ELR (cell line): ENCODE results near the gene RAB27B.

Source experiments
- DNase-seq: peaks from one replicate; pipeline ENCODE4 v3.0.0-alpha.2; 2015; ENCODE audit warnings: low read depth

RAB27B gene

DNA sequence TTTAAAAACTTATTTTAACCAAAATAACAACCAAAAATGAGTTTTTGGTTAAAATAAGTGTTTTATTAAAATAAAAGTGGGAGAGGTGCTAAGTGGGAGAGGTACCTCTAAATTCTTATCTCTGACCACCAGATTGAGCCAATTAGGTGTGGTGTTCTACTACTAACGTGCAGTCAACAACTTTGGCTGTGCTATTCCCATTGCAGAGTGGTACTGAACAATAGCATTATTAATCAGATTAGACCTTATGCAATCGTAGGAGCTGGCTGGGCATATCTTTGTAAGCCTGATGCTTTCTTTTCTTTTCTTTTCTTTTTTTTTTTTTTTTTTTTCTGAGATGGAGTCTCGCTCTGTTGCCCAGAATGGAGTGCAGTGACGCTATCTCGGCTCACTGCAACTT is 38.9 kb downstream of the RAB27B start:
- DNase-seq, result no peak

DNA sequence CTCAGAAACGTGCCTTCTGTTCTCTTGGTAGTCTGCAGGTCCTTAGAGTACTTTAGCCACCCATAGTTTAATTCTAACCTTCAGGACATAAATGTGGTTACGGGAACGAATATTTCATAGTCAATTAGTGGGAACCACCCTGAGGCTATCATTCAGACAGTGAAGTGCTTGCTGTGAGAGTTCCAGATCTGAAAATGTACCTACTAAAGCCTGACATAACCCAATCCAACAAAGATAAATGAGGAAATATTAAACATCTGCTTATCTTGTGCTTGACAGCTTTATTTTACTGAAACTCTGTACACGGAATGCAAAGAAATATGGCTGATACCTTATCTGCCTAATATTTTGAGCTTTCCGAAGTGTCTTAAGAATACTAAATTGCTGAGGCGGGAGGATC is 43.0 kb downstream of the RAB27B start:
- DNase-seq, result no peak

DNA sequence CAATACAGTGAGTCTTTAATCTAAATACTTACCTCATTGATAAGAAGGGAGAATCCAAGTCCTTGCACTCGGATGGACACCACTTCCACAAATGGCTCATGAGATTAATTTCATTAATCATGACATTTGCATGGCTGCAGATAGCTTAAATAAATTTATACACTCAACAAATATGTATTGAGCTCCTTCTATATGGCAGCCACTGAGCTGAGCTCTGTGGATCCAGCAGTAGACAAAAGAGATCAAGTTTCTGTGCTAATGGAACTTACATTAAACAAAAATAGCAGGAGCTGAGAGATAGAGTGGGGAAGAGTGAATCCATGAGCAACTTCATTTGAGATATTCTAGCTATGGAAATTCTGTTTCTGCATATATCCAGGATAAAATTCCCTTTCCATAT is 44.4 kb downstream of the RAB27B start:
- DNase-seq, result no peak

DNA sequence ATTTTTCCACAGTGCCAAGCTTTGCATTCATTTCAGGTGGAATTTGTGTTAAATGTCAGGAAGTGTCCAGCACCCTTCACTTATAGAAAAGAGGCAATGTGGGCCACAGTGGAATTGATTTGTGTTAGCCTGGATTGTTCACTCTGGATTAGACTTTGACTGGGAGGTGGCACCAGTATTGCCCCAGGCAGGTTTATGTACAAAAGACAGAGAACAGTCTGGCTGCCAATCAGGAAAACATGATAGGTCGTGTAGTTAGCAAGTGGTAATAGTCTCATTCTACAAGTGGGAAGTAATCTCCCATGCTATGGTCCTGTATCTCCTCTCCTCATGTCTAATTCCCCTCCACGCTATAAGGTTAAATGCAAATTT is 45.6 kb downstream of the RAB27B start:
- no peak for DNase-seq

DNA sequence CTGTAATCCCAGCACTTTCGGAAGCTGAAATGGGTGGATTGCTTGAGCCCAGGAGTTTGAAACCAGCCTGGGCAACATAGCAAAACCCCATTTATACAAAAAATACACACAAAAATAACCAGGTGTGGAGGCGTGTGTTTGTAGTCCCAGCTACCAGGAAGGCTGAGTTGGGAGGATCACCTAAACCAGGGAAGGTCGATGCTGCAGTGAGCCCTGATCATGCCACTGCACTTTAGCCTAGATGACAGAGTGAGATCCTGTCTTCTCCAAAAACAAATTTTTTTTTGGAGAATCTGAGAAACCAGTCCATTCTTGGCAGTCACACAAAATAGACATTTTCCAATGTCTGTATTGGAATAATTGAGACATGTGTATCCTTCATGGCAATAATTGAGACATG is 46.8 kb downstream of the RAB27B start:
- DNase-seq, result no peak

DNA sequence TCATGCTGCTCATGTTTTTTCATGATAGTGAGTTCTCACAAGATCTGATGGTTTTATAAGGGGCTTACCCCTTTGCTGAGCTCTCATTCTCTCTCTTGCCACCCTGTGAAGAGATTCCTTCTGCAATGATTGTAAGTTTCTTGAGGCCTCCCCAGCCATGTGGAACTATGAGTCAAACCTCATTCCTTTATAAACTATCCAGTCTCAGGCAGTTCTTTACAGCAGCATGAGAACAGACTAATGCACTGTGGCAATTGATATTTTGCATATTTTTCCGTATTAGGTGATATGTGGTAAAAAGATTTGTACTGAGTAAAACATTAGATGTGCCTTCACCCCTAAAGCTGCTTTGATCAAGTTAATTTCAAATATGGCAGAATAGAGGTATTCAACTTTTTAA is 48.8 kb downstream of the RAB27B start:
- peak; percentile 12 for DNase-seq

DNA sequence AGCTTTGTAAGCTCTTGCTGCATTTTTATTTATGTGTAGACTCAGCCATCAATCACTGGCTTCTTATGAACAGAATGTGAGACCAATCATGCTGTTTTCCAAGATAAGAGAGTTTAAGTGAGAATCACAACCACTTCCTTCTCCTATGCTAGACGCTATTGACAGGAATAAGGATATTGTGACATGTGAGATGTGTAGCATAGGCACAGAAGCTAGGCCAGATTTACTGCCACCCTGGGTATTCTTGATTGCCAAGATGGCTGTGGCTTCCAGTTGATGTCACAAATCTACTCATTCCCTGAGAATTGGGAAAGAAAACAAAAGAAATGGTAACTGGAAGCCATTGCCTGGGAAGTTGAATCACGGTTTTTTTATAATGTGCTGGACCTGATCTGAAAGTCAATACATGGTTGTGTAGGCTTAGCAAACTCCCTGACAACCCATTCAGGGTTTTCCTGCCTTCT is 49.9 kb downstream of the RAB27B start:
- DNase-seq, result no peak

DNA sequence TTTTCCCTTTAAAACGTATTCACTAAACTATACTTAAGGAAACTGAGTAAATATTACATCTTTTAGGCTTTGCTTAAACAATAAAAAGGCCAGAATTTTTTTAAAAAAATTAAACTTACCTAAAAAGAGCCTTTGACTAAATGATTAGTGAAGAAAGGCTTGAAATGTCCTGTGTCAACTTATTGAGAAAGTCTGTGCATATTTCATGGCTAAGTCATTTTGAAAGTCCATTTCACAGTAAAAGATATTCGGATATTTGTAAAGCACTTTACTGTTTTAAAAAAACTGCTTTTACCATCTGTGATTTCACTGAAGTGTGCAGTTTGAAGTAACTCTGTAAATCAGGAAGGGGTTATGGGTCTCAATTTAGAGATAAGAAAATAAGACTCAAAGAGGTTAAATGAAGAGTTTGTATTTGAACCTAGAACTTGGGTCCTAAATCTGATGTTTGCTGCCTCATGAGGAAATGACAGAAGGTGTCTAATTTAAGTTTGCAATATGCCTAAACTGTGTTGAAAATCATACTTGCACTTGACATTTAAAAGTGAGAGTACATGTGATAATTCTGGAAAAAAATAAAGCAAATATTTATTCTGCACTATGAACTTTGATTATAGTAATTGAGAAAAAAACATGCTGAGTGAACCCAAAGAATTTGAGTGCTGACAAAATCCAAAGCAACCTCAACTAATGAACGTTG is 50.5 kb downstream of the RAB27B start:
- peak; percentile 11 for DNase-seq

DNA sequence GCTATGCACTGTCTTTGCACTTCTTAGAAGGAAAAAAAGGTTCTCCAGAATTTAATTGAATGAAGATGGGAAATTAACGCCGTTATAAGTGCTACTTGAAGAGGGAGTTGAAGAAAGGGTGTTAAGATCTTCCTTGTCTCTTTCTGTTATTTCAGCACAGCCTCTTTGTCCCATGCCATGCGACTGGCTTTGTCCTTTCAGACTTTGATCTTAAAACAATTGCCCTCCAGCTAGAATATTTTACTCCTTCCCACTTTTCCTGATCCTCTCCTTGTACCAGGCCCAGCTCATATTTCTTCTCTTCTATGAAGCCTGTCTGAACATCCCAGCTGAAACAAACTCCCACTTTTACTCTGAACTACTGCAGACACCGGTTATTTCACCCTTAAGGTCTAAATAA is 51.4 kb downstream of the RAB27B start:
- no peak for DNase-seq

DNA sequence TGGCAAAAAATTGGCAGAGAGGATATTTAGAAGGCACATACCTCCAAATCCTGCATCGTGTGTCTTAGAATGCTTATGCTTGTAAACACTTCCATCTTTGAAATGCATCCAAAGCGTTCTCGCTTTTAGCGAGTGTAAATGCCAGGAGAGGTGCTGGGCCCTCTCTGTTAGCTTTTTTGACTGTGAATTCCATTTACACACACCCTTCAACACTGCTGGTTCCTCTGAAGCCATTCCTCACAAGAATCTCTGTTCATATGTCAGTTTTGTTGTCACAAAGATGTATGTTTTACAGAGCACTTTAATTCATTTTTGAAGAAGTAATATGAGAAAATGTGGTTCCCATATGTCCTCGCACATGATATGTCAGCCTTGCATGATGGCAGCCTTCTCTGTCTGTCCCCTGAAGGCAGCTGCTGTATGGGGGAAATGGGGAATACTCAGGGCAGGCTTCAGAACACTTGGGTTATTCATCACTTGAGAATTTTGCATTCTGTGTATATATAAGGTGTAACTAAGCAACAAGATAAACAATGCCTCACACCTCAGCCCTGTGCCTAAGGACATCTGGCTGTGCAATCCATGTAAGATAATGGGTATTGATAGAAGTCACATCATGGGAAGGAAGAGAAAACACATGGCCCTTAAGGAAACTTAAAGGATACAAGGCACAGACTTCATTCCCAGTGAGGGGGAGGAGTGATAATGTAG is 52.3 kb downstream of the RAB27B start:
- peak; percentile 92 for DNase-seq

DNA sequence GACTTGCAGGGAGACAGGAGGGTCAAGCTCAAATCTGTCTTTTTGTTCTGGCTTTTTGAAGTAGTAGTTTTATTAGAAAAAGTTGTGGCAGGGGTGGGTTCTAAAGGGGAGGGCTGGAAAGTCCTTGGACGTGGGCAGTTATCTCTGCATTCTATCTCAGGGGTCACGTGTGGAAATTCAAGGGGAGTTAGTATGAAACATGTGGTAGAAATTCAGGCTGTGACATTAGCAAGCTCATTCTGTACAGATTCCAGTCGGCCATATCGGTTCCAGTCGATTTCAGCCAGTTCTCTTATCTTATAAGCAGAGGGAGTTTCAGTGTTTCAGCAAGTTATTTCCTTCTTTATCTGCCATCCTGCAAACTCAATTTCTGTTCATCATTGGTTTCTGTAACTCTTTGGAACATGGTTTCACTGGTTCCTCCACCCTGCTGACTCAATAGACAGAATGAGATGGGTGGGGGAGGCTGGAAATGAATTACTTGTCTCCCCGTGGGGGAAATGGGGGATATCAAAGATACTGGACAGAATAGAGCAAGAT is 53.0 kb downstream of the RAB27B start:
- no peak for DNase-seq

DNA sequence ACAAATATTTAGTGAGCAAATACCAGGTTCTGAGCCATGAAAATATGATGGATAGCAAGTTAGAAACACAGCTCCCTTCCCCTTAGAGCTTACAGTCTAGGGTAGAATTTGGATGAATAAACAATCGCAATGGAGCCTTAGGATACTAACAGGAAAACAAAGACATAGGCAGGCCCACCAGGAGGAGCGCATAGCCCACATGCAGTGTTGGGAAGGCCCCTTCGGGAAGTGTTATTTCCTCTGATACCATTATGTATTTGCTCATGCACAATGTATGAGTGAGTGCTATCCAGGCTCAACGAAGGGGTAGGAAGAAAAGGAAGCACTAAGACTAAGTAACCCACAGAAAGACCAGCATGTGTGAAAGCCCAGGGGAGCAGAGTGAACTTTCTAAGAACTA is 54.0 kb downstream of the RAB27B start:
- DNase-seq, result no peak

DNA sequence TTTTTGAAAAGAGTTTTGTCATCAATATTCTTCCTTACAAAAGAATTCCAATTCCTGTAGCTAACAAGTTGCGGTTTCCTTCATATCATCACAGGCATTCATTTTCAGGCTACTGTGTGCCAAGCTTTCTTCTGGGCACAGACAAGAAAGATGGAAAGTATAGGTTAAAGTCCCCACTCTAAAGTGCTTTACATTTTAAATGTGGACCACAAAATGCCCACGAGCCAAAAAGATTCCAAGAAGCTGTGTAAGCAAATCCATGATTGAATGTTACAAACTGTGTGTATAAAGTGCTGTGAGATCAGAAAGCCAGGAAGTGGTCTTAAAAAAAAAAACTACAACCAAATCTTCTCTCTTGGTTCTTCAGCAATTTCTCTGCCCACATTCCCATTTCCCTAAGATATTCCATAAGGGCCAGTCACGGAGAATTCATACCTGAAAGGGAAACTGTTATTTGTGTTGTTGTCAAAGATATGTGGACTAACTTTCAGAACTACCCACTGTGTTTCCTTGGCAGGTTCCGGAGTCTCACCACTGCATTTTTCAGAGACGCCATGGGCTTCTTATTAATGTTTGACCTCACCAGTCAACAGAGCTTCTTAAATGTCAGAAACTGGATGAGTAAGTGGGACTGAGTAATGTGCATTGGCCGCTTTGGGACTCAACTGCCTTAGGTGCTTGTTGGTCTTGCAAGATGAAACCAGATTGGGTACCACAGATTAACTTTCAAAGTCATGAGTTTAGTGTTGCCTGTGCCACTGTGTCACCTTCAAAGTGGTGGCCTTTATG is 55.7 kb downstream of the RAB27B start:
- peak; percentile 62 for DNase-seq

DNA sequence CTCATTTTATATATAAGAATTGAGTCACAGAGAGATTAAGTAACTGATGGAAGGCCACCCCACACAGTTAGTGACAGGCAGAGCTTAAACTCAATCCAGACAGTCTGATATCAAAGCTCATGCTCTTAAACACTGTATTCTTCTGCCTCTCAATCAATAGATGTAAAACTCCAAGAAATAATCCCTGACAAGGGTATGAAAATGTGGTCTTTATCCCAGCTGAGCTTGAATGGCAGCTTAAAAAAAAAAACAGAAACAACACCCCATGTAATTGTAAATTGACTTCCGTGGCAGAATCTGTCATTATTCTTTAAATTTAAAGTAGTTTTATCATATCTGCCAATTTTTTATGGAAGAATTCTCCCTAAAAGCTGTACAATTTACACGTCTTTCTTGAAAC is 60.1 kb downstream of the RAB27B start:
- no peak for DNase-seq

DNA sequence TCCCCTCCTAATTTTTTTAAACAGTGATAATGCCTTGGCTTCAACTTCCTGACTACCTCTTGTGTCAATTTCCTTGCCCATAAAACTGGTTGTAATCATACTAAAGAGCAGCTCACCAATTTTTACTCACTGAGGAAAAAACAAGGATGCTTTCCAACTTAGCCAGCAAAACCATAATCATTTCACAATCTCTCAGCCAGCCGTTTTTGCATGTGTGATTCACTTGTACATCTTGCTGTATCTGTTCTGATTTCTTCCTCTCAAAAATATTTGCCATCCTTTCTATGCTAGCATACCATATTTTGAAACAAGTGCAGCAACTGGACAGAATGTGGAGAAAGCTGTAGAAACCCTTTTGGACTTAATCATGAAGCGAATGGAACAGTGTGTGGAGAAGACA is 60.7 kb downstream of the RAB27B start:
- peak; percentile 76 for DNase-seq

DNA sequence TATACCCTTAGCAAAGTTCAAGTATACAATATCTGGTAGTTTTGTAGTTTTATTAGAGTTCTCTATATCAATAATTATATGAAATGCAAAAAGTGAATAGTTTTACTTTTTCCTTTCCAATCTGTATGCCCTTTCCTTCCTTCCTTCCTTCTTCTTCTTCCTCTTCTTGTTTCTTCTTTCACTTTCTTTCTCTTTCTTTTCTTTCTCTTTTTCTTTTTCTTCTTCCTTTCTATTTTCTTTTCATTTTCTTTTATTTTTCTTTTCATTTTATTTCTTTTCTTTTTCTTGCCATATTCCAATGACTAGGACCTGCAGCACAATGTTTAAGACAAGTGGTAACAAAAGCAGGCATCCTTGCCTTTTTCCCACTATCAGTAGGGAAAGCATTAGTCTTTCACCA is 71.2 kb downstream of the RAB27B start:
- DNase-seq, result no peak

DNA sequence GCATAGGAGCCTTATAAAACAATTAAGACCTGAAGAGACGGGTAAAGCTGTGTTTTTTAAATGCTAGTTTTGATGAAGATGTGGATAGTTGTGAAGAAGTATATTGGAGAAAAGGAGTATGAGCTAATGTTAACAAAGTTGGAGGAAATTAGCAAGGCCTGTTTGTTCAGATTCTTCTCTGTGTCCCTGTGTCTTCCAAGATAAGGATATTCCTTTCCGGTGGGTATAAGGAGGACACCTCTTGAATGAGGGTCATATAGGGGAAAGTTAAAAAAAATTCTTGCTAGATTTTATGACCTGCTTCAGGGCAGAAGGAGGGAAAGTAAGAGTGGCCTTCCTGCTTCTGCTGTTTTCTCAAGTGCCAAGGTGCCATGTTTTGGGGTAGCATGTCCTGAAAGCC is 72.0 kb downstream of the RAB27B start:
- no peak for DNase-seq

DNA sequence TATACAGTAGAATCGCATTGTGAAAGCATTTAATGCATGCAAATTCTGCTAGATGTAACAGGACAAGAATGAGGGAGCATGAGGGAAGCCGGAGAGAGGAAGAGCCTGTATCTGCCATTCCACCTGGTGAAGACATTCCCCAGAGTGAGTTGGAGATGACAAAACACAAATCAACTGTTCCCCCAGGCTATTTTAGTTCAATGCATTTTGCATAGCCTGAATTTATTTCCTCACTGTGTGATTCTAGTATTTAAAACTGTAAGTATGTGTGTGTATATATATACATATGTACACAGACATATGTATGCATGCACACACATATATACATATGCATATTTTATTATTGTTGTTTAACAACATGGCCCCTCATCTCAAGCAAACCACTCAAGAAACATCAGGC is 76.3 kb downstream of the RAB27B start:
- no peak for DNase-seq

DNA sequence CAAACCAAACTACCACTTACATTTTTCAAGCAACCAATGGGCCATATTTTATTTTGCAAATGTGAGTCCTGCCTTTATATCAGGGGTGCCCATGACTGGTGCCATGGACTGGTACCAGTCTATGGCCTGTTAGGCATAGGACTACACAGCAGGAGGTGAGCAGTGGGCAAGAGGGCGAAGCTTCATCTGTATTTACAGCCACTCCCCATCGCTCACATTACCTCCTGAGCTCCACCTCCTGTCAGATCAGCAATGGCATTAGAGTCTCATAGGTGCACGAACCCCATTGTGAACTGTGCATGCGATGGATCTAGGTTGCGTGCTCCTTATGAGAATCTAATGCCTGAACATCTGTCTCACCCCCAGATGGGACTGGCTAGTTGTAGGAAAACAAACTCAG is 77.4 kb downstream of the RAB27B start:
- DNase-seq, result no peak

DNA sequence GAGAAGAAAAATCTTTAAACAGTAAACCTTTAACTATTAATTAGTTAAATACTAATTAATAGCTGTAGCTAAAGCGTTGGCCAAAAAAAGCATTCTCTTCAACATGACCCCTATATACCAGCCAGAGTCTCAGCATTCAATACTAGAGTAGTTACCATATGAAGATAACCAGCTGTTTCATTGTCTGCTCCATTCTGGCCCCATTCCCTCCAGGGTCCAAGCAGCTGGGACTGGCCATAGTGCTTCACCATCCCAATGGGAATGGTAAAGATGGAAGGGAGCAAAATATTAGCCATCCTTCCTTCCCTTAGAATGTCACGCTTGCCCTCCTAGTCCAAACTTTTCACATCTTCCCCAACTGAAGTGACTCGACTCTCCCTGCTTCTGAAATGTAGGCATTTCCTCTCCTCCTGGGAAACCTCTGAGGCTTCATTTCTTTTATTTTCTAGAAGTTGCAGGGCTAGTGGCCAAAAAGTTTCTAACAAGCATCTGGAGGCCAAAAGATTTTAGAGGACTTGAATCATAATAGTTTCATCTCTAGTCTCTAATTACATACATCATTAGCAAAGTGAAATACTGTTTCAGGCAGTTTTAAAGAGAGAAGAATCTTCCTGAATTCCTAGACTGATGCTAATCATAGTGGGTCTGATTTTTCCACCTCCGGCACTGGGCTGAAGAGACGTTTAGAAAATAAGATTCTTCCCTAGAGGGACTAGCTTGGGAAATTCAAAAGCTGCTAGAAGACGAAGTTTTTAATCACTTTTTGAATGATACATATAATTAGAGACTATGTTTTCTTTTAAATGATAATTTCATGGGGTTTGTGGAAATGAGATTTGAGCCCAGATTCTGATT is 78.3 kb downstream of the RAB27B start:
- DNase-seq, result no peak

DNA sequence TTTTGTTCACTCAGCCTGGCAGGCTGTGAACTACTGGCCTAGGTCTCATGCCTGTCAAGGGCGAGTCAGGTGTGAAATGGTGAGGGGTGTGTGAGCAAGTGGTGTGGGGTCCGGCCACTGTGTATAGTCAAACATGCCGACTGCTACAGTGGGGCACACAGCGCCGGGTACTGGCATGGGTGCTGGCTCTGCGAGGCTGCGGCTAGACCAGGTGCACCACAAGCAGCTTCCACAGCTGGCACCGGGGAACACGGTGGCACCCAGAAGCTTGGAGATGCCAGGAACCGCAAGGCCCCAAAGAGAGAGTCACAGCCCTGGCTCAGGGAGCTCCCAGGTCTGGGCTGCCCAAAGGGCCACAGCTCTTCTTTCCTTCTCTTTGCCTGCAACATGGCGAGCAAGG is 81.3 kb downstream of the RAB27B start:
- no peak for DNase-seq
